ENCODE results near the gene UCK1. TPM values are rescaled to one million over a fixed set of nuclear protein-coding genes. Genes with fewer than 3 reads are reported as not detected.

Gene UCK1
- total and polyA plus RNA-seq, 11 donors, result 16.4 to 45.1 (median 24.9) TPM

GRCh38 chr9:131473891-131474290 is 57.2 kb downstream of the UCK1 start:
- no peak for DNase-seq
- intact Hi-C loops (cut with DNase I), result loop anchor here in 6 of 10 donors (5.0 to 10.0 kb wide), 4 partner anchors 69 to 97 kb away; partner anchors contain the start of gene PRRC2B (in 3 of the 6)
- ATAC-seq, result no peak
- Histone ChIP-seq H3K27me3 (no peaks in the 10 kb centered on the region), H3K4me1 (peaks cover 0 to 32% (median 12%) of the 10 kb centered on the region in 12 donors), H3K36me3 (peaks cover 0 to 100% (median 99%) of the 10 kb centered on the region in 9 donors), H3K9me3 (peaks cover 0 to 12% (median 0%) of the 10 kb centered on the region in 12 donors), H3K4me3 (no peak overlapping the region), H3K27ac (no peak overlapping the region)
- WGBS, 4 donors, result 70 to 77% (median 76%) methylated on average over 10 of the region's 10 CpGs
- TF ChIP-seq, protein P1, sequence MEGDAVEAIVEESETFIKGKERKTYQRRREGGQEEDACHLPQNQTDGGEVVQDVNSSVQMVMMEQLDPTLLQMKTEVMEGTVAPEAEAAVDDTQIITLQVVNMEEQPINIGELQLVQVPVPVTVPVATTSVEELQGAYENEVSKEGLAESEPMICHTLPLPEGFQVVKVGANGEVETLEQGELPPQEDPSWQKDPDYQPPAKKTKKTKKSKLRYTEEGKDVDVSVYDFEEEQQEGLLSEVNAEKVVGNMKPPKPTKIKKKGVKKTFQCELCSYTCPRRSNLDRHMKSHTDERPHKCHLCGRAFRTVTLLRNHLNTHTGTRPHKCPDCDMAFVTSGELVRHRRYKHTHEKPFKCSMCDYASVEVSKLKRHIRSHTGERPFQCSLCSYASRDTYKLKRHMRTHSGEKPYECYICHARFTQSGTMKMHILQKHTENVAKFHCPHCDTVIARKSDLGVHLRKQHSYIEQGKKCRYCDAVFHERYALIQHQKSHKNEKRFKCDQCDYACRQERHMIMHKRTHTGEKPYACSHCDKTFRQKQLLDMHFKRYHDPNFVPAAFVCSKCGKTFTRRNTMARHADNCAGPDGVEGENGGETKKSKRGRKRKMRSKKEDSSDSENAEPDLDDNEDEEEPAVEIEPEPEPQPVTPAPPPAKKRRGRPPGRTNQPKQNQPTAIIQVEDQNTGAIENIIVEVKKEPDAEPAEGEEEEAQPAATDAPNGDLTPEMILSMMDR (IDR thresholded peaks at IDR 0.05), result no peak
- no peak for TF ChIP-seq POLR2A (IDR thresholded peaks at IDR 0.05)

Other genes starting within 250 kb of the UCK1 start
- gene PLPP7, start 241.5 kb downstream of the UCK1 start, total RNA-seq, result 100 to 1,000 TPM in 6 of 9 donors, 10 to 100 TPM in 3; 78.8 to 293 (median 109) TPM
- gene PLPP7, start 241.5 kb downstream of the UCK1 start, polyA plus RNA-seq, result 100 to 1,000 TPM in 1 of 2 donors, 10 to 100 TPM in 1; 56.1 to 166 TPM
- gene PRRC2B, start 137.2 kb downstream of the UCK1 start, total RNA-seq, result 100 to 1,000 TPM in 8 of 9 donors, 10 to 100 TPM in 1; 88.2 to 193 (median 126) TPM
- 10 to 100 TPM; 59.9 to 71.2 TPM for gene PRRC2B, start 137.2 kb downstream of the UCK1 start, polyA plus RNA-seq
- 10 to 100 TPM; 15.3 to 28.8 (median 20.3) TPM for gene POMT1, start 28.3 kb downstream of the UCK1 start, total RNA-seq
- gene POMT1, start 28.3 kb downstream of the UCK1 start, polyA plus RNA-seq, result 10 to 100 TPM; 18.4 to 20.3 TPM
- not detected for gene PRRT1B, start 14.3 kb upstream of the UCK1 start, total RNA-seq
- gene PRRT1B, start 14.3 kb upstream of the UCK1 start, polyA plus RNA-seq, result not detected
- 100 to 1,000 TPM in 7 of 9 donors, 10 to 100 TPM in 2; 81.9 to 161 (median 116) TPM for gene RAPGEF1, start 208.8 kb upstream of the UCK1 start, total RNA-seq
- 100 to 1,000 TPM in 1 of 2 donors, 10 to 100 TPM in 1; 50.6 to 114 TPM for gene RAPGEF1, start 208.8 kb upstream of the UCK1 start, polyA plus RNA-seq